Kidney epithelial cell (primary cell): ENCODE results near the gene UTP11. TPM values are rescaled to one million over a fixed set of nuclear protein-coding genes. Genes with fewer than 3 reads are reported as not detected.
"Not testable (repeated sequence)": the region's sequence is repeated elsewhere in the genome, so short reads cannot be mapped to it uniquely, and the experiment has no call there.

Experiments
- DNase-seq: peaks from one replicate; pipeline ENCODE4 v3.0.0-alpha.2; 2010; ENCODE audit warnings: low read depth
- H3K27me3 ChIP-seq: 2 replicates; pipeline ENCODE4 v1.6.0; 2011; ENCODE audit warnings: low read length; ENCODE audit not compliant: control insufficient read depth, insufficient read depth
- H3K36me3 ChIP-seq: 2 replicates; pipeline ENCODE4 v1.5.1; 2011; ENCODE audit warnings: low read length; ENCODE audit not compliant: control insufficient read depth, insufficient read depth
- H3K4me3 ChIP-seq: 2 replicates; pipeline ENCODE4 v1.5.1; 2011; ENCODE audit warnings: low read depth, mild to moderate bottlenecking, control low read depth, low read length
- total RNA-seq: library from RNA; depleted of rRNA; stranded (reverse); fragments of >200 nt; gene quantifications from 2 replicates; pipeline ENCODE4 v1.2.3, GENCODE V29; 2015
- TF ChIP-seq, protein P1 (sequence below): IDR thresholded peaks from 2 replicates; pipeline ENCODE4 v1.5.1; 2011; ENCODE audit warnings: mild to moderate bottlenecking, moderate library complexity, low read length, control low read depth, inconsistent platforms; ENCODE audit not compliant: insufficient read depth, poor library complexity, severe bottlenecking

Gene UTP11, protein sequence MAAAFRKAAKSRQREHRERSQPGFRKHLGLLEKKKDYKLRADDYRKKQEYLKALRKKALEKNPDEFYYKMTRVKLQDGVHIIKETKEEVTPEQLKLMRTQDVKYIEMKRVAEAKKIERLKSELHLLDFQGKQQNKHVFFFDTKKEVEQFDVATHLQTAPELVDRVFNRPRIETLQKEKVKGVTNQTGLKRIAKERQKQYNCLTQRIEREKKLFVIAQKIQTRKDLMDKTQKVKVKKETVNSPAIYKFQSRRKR
- 42.8 and 62.3 TPM in 2 replicates for total RNA-seq

DNA sequence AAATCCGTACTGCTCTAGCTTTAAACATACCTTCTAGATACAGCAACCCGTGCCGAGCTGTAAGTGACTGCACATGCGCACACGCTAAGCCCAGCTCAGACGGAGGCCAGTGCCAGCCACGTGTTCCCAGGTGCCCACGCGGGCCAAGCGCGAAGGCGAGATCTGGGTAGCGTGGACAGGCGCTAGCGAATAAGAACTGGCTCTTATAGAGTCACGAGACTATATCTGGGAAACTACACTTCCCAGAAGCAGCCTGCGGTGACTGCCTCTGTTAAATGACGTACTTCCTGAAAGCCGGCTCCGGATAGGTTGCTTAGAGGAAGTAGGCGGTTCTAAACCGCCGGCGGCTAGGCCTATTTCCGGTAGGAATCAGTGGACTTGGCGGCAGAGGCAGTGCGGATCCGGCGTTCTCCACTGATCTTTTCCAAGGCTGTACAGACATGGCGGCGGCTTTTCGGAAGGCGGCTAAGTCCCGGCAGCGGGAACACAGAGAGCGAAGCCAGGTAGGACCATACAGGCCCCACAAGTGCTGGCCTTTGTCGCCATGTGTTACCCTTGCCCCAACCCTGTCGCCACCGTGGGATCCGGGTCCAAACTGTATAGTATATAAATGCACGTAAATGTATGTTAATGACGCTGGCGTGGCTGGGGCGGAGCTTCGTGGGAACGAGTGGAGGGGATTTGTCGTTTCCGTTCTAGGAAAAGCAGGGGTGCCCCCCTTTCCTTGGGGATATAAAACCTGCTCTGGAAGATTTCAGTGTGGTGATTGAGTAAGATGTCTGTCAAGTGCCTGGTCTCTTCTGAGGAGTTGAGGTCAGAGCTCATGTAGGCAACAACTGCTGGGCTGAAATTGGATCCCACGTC is at the start of gene UTP11:
TSS of gene UTP11 (plus strand) at position 372 of the 864 bp plus-strand sequence. CDS start at position 441, 69 bp downstream.
- H3K4me3 ChIP-seq: peak within 1 kb of the TSS; percentile 80
- TF ChIP-seq, protein P1, sequence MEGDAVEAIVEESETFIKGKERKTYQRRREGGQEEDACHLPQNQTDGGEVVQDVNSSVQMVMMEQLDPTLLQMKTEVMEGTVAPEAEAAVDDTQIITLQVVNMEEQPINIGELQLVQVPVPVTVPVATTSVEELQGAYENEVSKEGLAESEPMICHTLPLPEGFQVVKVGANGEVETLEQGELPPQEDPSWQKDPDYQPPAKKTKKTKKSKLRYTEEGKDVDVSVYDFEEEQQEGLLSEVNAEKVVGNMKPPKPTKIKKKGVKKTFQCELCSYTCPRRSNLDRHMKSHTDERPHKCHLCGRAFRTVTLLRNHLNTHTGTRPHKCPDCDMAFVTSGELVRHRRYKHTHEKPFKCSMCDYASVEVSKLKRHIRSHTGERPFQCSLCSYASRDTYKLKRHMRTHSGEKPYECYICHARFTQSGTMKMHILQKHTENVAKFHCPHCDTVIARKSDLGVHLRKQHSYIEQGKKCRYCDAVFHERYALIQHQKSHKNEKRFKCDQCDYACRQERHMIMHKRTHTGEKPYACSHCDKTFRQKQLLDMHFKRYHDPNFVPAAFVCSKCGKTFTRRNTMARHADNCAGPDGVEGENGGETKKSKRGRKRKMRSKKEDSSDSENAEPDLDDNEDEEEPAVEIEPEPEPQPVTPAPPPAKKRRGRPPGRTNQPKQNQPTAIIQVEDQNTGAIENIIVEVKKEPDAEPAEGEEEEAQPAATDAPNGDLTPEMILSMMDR: no peak
- H3K36me3 ChIP-seq: no peaks in the 10 kb centered on the region
- peak; percentile 99 for DNase-seq
- no peaks in the 10 kb centered on the region for H3K27me3 ChIP-seq

DNA sequence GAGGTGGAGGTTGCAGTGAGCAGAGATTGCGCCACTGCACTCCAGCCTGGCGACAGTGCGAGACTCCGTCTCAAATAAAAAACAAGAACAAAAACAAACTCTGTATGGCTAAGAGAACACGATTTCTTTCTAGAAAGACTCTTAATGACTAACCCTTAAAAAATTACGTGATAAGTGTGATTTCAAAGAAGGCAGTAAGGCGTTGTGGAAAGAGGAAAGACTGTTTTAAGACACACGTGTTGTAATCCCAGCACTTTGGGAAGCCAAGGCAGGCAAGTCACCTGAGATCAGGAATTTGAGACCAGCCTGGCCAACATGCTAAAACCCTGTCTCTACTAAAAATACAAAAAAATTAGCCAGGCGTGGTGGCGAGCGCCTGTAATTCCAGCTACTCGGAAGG is 48.4 kb upstream of the UTP11 start:
- not testable (repeated sequence) for H3K4me3 ChIP-seq, DNase-seq, H3K36me3 ChIP-seq, H3K27me3 ChIP-seq

DNA sequence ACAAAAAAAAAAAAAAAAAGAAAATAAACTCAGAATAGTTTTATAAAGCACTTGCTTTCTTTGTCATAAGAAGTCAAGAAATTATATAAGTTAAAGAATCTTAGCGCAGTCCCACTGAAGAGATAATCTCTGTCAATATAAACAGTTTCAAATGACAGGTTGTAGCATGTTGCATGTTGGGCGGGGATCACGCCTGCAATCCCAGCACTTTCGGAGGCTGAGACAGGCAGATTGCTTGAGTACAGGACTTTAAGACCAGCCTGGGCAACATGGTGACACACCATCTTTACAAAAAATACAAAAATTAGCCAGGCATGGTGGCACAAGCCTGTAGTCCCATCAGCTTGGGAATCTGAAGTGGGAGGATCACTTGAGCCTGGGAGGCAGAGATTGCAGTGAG is 47.2 kb upstream of the UTP11 start:
- no peak for DNase-seq
- no peaks in the 10 kb centered on the region for H3K27me3 ChIP-seq
- no peaks in the 10 kb centered on the region for H3K36me3 ChIP-seq
- TF ChIP-seq, protein P1: no peak
- no peak overlapping the region for H3K4me3 ChIP-seq

DNA sequence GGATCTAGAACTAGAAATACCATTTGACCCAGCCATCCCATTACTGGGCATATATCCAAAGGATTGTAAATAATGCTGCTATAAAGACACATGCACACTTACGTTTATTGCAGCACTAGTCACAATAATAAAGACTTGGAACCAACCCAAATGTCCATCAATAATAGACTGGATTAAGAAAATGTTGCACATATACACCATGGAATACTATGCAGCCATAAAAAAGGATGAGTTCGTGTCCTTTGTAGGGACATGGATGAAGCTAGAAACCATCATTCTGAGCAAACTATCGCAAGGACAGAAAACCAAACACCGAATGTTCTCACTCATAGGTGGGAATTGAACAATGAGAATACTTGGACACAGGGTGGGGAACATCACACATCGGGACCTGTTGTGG is 38.9 kb upstream of the UTP11 start:
- H3K27me3 ChIP-seq, H3K4me3 ChIP-seq, DNase-seq, H3K36me3 ChIP-seq: not testable (repeated sequence)

DNA sequence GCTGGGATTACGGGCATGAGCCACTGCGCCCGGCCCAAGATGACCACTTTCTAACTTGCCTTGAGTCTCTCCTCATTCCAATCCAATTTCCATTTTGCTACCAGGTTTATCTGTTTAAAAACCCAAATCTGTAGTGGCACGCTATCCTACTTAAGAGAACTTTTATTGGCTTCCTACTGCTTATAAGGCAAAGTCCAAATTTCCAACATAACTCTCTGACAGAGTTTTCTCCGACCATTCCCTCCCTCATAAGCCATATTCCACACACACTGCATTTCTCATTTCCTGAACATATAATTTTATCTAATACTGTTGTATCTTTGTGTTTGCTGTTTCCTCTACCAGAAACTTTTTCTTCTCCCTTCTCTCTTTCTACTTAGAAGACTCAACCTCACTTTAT is 38.0 kb upstream of the UTP11 start:
- Histone ChIP-seq H3K27me3 (no peaks in the 10 kb centered on the region), H3K36me3 (no peaks in the 10 kb centered on the region), H3K4me3 (no peak overlapping the region)
- TF ChIP-seq, protein P1: no peak
- no peak for DNase-seq

DNA sequence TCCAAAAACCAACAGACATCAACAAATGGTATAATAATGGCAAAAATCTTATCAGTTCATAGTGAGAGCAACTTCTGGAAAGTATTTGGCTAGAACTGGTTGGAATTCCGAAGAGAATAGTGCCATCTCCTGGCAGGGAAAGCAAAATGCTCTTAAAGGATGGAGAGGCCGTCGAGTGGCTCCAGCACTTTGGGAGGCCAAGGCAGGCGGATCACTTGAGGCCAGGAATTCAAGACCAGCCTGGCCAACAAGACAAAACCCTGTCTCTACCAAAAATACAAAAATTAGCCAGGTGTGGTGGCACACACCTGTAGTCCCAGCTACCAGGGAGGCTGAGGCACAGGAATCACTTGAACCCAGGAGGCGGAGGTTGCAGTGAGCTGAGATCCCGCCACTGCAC is 37.5 kb upstream of the UTP11 start:
- not testable (repeated sequence) for H3K4me3 ChIP-seq, H3K27me3 ChIP-seq, H3K36me3 ChIP-seq, DNase-seq
- TF ChIP-seq, protein P1: peak; percentile 56
